ENCODE data around the gene NDEL1. TPM values are rescaled to one million over a fixed set of nuclear protein-coding genes. Genes with fewer than 3 reads are reported as not detected.

The NDEL1 gene
- total RNA-seq, 1 donor from 2014 or later: 43.5 TPM

- TF ChIP-seq CTCF (IDR thresholded peaks at IDR 0.05; ENCODE audit: insufficient read depth, low read length, poor library complexity, severe bottlenecking): no peak
- Histone ChIP-seq H3K27me3 (ENCODE audit: control insufficient read depth, insufficient read depth, low read length) (no peaks in the 10 kb centered on the region), H3K36me3 (ENCODE audit: control insufficient read depth, insufficient read depth, low read length) (no peaks in the 10 kb centered on the region), H3K4me3 (ENCODE audit: low read depth, low read length) (no peak overlapping the region)
- no peak for DNase-seq (ENCODE audit: low read depth)
These were observed 58.9 kb downstream of the NDEL1 start for GRCh38 chr17:8494506-8495111.

GRCh38 chr17:8496081-8496480 is 60.4 kb downstream of the NDEL1 start:
- Histone ChIP-seq H3K4me3 (ENCODE audit: low read depth, low read length) (no peak overlapping the region), H3K27me3 (ENCODE audit: control insufficient read depth, insufficient read depth, low read length) (no peaks in the 10 kb centered on the region), H3K36me3 (ENCODE audit: control insufficient read depth, insufficient read depth, low read length) (no peaks in the 10 kb centered on the region)
- no peak for TF ChIP-seq CTCF (IDR thresholded peaks at IDR 0.05; ENCODE audit: insufficient read depth, low read length, poor library complexity, severe bottlenecking)
- no peak for DNase-seq (ENCODE audit: low read depth)

- no peak for TF ChIP-seq CTCF (IDR thresholded peaks at IDR 0.05; ENCODE audit: insufficient read depth, low read length, poor library complexity, severe bottlenecking)
- H3K27me3 ChIP-seq (ENCODE audit: control insufficient read depth, insufficient read depth, low read length): no peaks in the 10 kb centered on the region
- H3K4me3 ChIP-seq (ENCODE audit: low read depth, low read length): no peak overlapping the region
- no peak for DNase-seq (ENCODE audit: low read depth)
- no peaks in the 10 kb centered on the region for H3K36me3 ChIP-seq (ENCODE audit: control insufficient read depth, insufficient read depth, low read length)
These were observed 63.5 kb downstream of the NDEL1 start for GRCh38 chr17:8499171-8499570.

- Histone ChIP-seq H3K36me3 (ENCODE audit: control insufficient read depth, insufficient read depth, low read length) (no peaks in the 10 kb centered on the region), H3K27me3 (ENCODE audit: control insufficient read depth, insufficient read depth, low read length) (no peaks in the 10 kb centered on the region), H3K4me3 (ENCODE audit: low read depth, low read length) (no peak overlapping the region)
- DNase-seq (ENCODE audit: low read depth): no peak
- no peak for TF ChIP-seq CTCF (IDR thresholded peaks at IDR 0.05; ENCODE audit: insufficient read depth, low read length, poor library complexity, severe bottlenecking)
These were observed 63.9 kb downstream of the NDEL1 start for GRCh38 chr17:8499614-8500013.

- Histone ChIP-seq H3K36me3 (ENCODE audit: control insufficient read depth, insufficient read depth, low read length) (no peaks in the 10 kb centered on the region), H3K4me3 (ENCODE audit: low read depth, low read length) (no peak overlapping the region), H3K27me3 (ENCODE audit: control insufficient read depth, insufficient read depth, low read length) (no peaks in the 10 kb centered on the region)
- DNase-seq (ENCODE audit: low read depth): no peak
- TF ChIP-seq CTCF (IDR thresholded peaks at IDR 0.05; ENCODE audit: insufficient read depth, low read length, poor library complexity, severe bottlenecking): no peak
These were observed 64.9 kb downstream of the NDEL1 start for GRCh38 chr17:8500609-8501008.

- Histone ChIP-seq H3K27me3 (ENCODE audit: control insufficient read depth, insufficient read depth, low read length) (no peaks in the 10 kb centered on the region), H3K36me3 (ENCODE audit: control insufficient read depth, insufficient read depth, low read length) (peaks cover 5% of the 10 kb centered on the region), H3K4me3 (ENCODE audit: low read depth, low read length) (no peak overlapping the region)
- TF ChIP-seq CTCF (IDR thresholded peaks at IDR 0.05; ENCODE audit: insufficient read depth, low read length, poor library complexity, severe bottlenecking): no peak
- no peak for DNase-seq (ENCODE audit: low read depth)
These were observed 66.4 kb downstream of the NDEL1 start for GRCh38 chr17:8502126-8502525.

Measured in kidney epithelial cell (primary cell).